ENCODE measurements around the gene TOMM20. TPM values are rescaled to one million over a fixed set of nuclear protein-coding genes. Genes with fewer than 3 reads are reported as not detected.

The TOMM20 gene
- total RNA-seq, 1 experiment from 2014 or later, result 197 TPM

GRCh38 chr1:235063068-235063765, 65.4 kb downstream of the TOMM20 start:
- H3K27me3 ChIP-seq (ENCODE audit: insufficient read depth, low read length), result no peaks in the 10 kb centered on the region
- no peak overlapping the region for H3K23ac ChIP-seq (ENCODE audit: insufficient read length, low read depth, low read length)
- no peaks in the 10 kb centered on the region for H3K36me3 Mint-ChIP-seq (ENCODE audit: insufficient read depth in 1 of 3, low read depth in 3 of 3)
- H2BK5ac ChIP-seq (ENCODE audit: insufficient read length, low read length), result no peak overlapping the region
- TF ChIP-seq CTCF (conservative IDR thresholded peaks at IDR 0.05), result no peak
- no peak overlapping the region for H4K8ac ChIP-seq (replicated peaks; ENCODE audit: insufficient read length, low read depth, low read length)
- no peak overlapping the region for H3K4me2 ChIP-seq (ENCODE audit: insufficient read depth, insufficient read length, low read length)
- H3K18ac ChIP-seq (ENCODE audit: insufficient read length, low read depth, low read length), result peak overlapping the region; percentile 21
- no peaks in the 10 kb centered on the region for H3K79me1 ChIP-seq (ENCODE audit: insufficient read depth, low read depth, low read length, poor library complexity, severe bottlenecking)
- H2AK5ac ChIP-seq (ENCODE audit: insufficient read length, low read length), result no peak overlapping the region
- no CpG with 5 or more reads among the region's 9 CpGs for WGBS (ENCODE audit: extremely low coverage, insufficient read length, low lambda C conversion rate)
- H2BK20ac ChIP-seq (ENCODE audit: low read depth, low read length, poor library complexity, severe bottlenecking), result no peak overlapping the region
- no peak overlapping the region for H3K4me3 Mint-ChIP-seq
- H3K9me3 ChIP-seq (ENCODE audit: control insufficient read depth, low read depth, low read length), result no peaks in the 10 kb centered on the region
- H3K23me2 ChIP-seq (ENCODE audit: insufficient read length, low read depth, low read length, poor library complexity, severe bottlenecking), result no peaks in the 10 kb centered on the region
- no peaks in the 10 kb centered on the region for H3K27me3 Mint-ChIP-seq (ENCODE audit: low read depth)
- no peak overlapping the region for H3K56ac ChIP-seq (ENCODE audit: insufficient read length, low read depth, low read length)
- no peak overlapping the region for H3K27ac ChIP-seq (ENCODE audit: insufficient read length, low read depth, low read length)
- H3K4me1 Mint-ChIP-seq, result peaks cover 48 to 56% of the 10 kb centered on the region in 2 experiments
- peaks cover 5% of the 10 kb centered on the region for H3K4me1 ChIP-seq (ENCODE audit: insufficient read depth, low read length)
- H3K9me3 Mint-ChIP-seq, result no peaks in the 10 kb centered on the region
- no peak overlapping the region for H3K4ac ChIP-seq (ENCODE audit: low read depth, low read length)
- no peak overlapping the region for H4K5ac ChIP-seq (ENCODE audit: insufficient read length, low read depth, low read length)
- no peak for DNase-seq
- no peak overlapping the region for H2AFZ ChIP-seq (ENCODE audit: low read length)
- H2BK15ac ChIP-seq (ENCODE audit: low read depth, low read length), result no peak overlapping the region
- H3K9ac ChIP-seq (ENCODE audit: extremely low read depth, insufficient read length, low read length), result no peak overlapping the region
- H4K20me1 ChIP-seq (ENCODE audit: control insufficient read depth, insufficient read depth, insufficient read length), result no peaks in the 10 kb centered on the region
- H3K14ac ChIP-seq (ENCODE audit: insufficient read depth, low read length), result no peak overlapping the region
- no peak overlapping the region for H4K91ac ChIP-seq (ENCODE audit: insufficient read length, low read depth, low read length)
- no peak overlapping the region for H2BK120ac ChIP-seq (ENCODE audit: low read depth, low read length, poor library complexity, severe bottlenecking)
- H3K27ac Mint-ChIP-seq, result peak overlapping the region in 2 of 3 experiments; percentile 73 to 95; a peak in 2 of 7 replicates
- H2BK12ac ChIP-seq (ENCODE audit: insufficient read length, low read depth, low read length), result no peak overlapping the region
- H3T11ph ChIP-seq (ENCODE audit: low read length), result no peak overlapping the region
- H3K79me2 ChIP-seq (ENCODE audit: insufficient read depth, low read length), result no peaks in the 10 kb centered on the region

All from H9 (cell line).